ENCODE results near the gene VAT1L. TPM values are rescaled to one million over a fixed set of nuclear protein-coding genes. Genes with fewer than 3 reads are reported as not detected.

The VAT1L gene
- total and polyA plus RNA-seq, 10 of the 15 experiments (the other 5 are each of a cell fraction or from before 2014, with no cell fraction given): 0.06 to 0.18 (median 0.10) TPM; not detected in 5

GRCh38 chr16:77790009-77790372, 1.6 kb downstream of the VAT1L start (continued):
- no peak for TF ChIP-seq HCFC1 (IDR thresholded peaks at IDR 0.05; ENCODE audit: low read length)

- intact Hi-C loops (cut with micrococcal nuclease; ENCODE audit: unreplicated experiment): no loop called here
- Histone ChIP-seq H3K9me3 (replicated peaks; ENCODE audit: control insufficient read depth, insufficient read depth, low read length) (no peaks in the 10 kb centered on the region), H3K79me2 (ENCODE audit: control insufficient read depth, insufficient read depth, low read length) (no peaks in the 10 kb centered on the region), H3K27me3 (replicated peaks in 1 of 2; ENCODE audit: control insufficient read depth in 2 of 2, insufficient read depth in 2 of 2, low read length in 1 of 2) (peaks cover 7 to 22% of the 10 kb centered on the region in 2 experiments), H4K20me1 (ENCODE audit: control insufficient read depth, insufficient read depth) (no peaks in the 10 kb centered on the region), H3K27ac (ENCODE audit: control insufficient read depth, insufficient read depth) (no peak overlapping the region), H3K4me3 (no peak overlapping the region), H2AFZ (ENCODE audit: control insufficient read depth, low read depth, low read length) (no peak overlapping the region), H3K4me2 (ENCODE audit: control insufficient read depth, insufficient read depth) (no peak overlapping the region), H3K4me1 (ENCODE audit: control insufficient read depth, insufficient read depth, low read length) (no peaks in the 10 kb centered on the region), H3K36me3 (ENCODE audit: control insufficient read depth in 2 of 2, insufficient read depth in 2 of 2, low read length in 1 of 2) (no peaks in the 10 kb centered on the region), H3K9ac (ENCODE audit: control insufficient read depth, insufficient read depth, low read length) (no peak overlapping the region)
- CTCF ChIA-PET: interaction anchor here (0.6 to 1.3 kb wide), 2 partner anchors 10 to 11 kb away, joined by 4 read pairs; no protein-coding TSS in a partner anchor
- TF ChIP-seq ASH2L (IDR thresholded peaks at IDR 0.05; ENCODE audit: borderline replicate concordance, low read depth): no peak
- no peak for TF ChIP-seq MLLT1 (IDR thresholded peaks at IDR 0.05)
- TF ChIP-seq NFYA (IDR thresholded peaks at IDR 0.05; ENCODE audit: borderline replicate concordance, low read depth, low read length): no peak
- no peak for TF ChIP-seq YY1 (IDR thresholded peaks at IDR 0.05; ENCODE audit: low read depth, low read length)
- TF ChIP-seq USF2 (IDR thresholded peaks at IDR 0.05; ENCODE audit: borderline replicate concordance, low read depth, low read length): no peak
- no peak for TF ChIP-seq RCOR1 (conservative IDR thresholded peaks at IDR 0.05; ENCODE audit: low read depth, low read length)
- TF ChIP-seq NFYB (IDR thresholded peaks at IDR 0.05; ENCODE audit: insufficient read depth, low read depth, low read length): no peak
- TF ChIP-seq SPI1 (IDR thresholded peaks at IDR 0.05; ENCODE audit: borderline replicate concordance, insufficient read depth, low read depth, low read length): no peak
- no peak for TF ChIP-seq EGR1 (IDR thresholded peaks at IDR 0.05; ENCODE audit: borderline replicate concordance in 1 of 2, low read depth in 2 of 2, low read length in 2 of 2)
- no peak for TF ChIP-seq CREB1 (IDR thresholded peaks at IDR 0.05; ENCODE audit: low read depth)
- no peak for TF ChIP-seq ESRRA (IDR thresholded peaks at IDR 0.05; ENCODE audit: low read length)
- TF ChIP-seq POLR2AphosphoS5 (IDR thresholded peaks at IDR 0.05; ENCODE audit: low read length): no peak
- TF ChIP-seq SMAD1 (IDR thresholded peaks at IDR 0.05; ENCODE audit: low read depth, partially characterized antibody): no peak
- TF ChIP-seq, protein P1, sequence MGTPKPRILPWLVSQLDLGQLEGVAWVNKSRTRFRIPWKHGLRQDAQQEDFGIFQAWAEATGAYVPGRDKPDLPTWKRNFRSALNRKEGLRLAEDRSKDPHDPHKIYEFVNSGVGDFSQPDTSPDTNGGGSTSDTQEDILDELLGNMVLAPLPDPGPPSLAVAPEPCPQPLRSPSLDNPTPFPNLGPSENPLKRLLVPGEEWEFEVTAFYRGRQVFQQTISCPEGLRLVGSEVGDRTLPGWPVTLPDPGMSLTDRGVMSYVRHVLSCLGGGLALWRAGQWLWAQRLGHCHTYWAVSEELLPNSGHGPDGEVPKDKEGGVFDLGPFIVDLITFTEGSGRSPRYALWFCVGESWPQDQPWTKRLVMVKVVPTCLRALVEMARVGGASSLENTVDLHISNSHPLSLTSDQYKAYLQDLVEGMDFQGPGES (IDR thresholded peaks at IDR 0.05): no peak
- no peak for TF ChIP-seq RELA (IDR thresholded peaks at IDR 0.05; ENCODE audit: borderline replicate concordance, partially characterized antibody)
- no peak for TF ChIP-seq ZSCAN29 (IDR thresholded peaks at IDR 0.05)
- TF ChIP-seq TBL1XR1 (IDR thresholded peaks at IDR 0.05; ENCODE audit: low read depth, low read length): no peak
- no peak for TF ChIP-seq CBFB (IDR thresholded peaks at IDR 0.05; ENCODE audit: low read depth)
- no peak for TF ChIP-seq NR2C2 (IDR thresholded peaks at IDR 0.05; ENCODE audit: borderline replicate concordance, control insufficient read depth, insufficient read length, low read depth)
- TF ChIP-seq SUZ12 (IDR thresholded peaks at IDR 0.05; ENCODE audit: unreplicated experiment): no peak
- 19% methylated on average over 3 of the region's 3 CpGs for WGBS (ENCODE audit: insufficient coverage, insufficient replicate concordance, low lambda C conversion rate, missing lambda C conversion rate)
- RAD21 ChIA-PET (ENCODE audit: unreplicated experiment): no interaction called here
- POLR2A ChIA-PET: no interaction called here
- SMC1A ChIA-PET (ENCODE audit: uncharacterized antibody, unreplicated experiment): no interaction called here
- no TSS peak for BruUV-seq (replicated peaks)
- DNase-seq (ENCODE audit: low read depth, low spot score) (no peak), FAIRE-seq (no peak), ATAC-seq (no peak)
- in situ Hi-C loops (cut with MboI): no loop called here
Observed at GRCh38 chr16:77790912-77791311, 2.5 kb downstream of the VAT1L start.
